PC-9 (cell line): ENCODE measurements around the gene CECR2.

ENCODE experiments used
- CTCF ChIP-seq: fragments of 200-600 bp; sonication (generic); conservative IDR thresholded peaks from 2 replicates; pipeline ENCODE4 v1.6.1; 2017; ENCODE audit warnings: mixed run types, antibody characterized with exemption, mild to moderate bottlenecking, moderate library complexity
- EZH2 ChIP-seq: fragments of 200-600 bp; sonication (generic); IDR thresholded peaks from 2 replicates; pipeline ENCODE4 v1.8.0; 2017; ENCODE audit warnings: antibody characterized with exemption, low read depth

GRCh38 chr22:17373855-17374254 lies 4.6 kb downstream of the CECR2 start:
- no peak for TF ChIP-seq CTCF
- TF ChIP-seq EZH2: no peak
